Loucy (cell line): ENCODE data around the gene SDF2L1.

ENCODE experiments used
- EZH2phosphoT487 ChIP-seq: fragments of 200-600 bp; IDR thresholded peaks from 2 replicates; pipeline ENCODE4 v1.6.1; 2018; ENCODE audit warnings: antibody characterized with exemption, mild to moderate bottlenecking, moderate library complexity, borderline replicate concordance
- TF ChIP-seq, protein P1 (sequence below): fragments of 200-600 bp; sonication (generic); conservative IDR thresholded peaks from 2 replicates; pipeline ENCODE4 v1.5.1; 2014; ENCODE audit warnings: mild to moderate bottlenecking, antibody characterized with exemption, low read length

- TF ChIP-seq, protein P1, sequence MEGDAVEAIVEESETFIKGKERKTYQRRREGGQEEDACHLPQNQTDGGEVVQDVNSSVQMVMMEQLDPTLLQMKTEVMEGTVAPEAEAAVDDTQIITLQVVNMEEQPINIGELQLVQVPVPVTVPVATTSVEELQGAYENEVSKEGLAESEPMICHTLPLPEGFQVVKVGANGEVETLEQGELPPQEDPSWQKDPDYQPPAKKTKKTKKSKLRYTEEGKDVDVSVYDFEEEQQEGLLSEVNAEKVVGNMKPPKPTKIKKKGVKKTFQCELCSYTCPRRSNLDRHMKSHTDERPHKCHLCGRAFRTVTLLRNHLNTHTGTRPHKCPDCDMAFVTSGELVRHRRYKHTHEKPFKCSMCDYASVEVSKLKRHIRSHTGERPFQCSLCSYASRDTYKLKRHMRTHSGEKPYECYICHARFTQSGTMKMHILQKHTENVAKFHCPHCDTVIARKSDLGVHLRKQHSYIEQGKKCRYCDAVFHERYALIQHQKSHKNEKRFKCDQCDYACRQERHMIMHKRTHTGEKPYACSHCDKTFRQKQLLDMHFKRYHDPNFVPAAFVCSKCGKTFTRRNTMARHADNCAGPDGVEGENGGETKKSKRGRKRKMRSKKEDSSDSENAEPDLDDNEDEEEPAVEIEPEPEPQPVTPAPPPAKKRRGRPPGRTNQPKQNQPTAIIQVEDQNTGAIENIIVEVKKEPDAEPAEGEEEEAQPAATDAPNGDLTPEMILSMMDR, result no peak
- TF ChIP-seq EZH2phosphoT487, result no peak
Measured at GRCh38 chr22:21624880-21625791, 17.0 kb upstream of the SDF2L1 start.
